ENCODE results near the gene MVK. TPM values are rescaled to one million over a fixed set of nuclear protein-coding genes. Genes with fewer than 3 reads are reported as not detected.

Gene MVK
- polyA plus RNA-seq, 1 donor (not counting 4 experiments of a cell fraction or from before 2014, with no cell fraction given): 26.7 TPM

- H3K4me3 ChIP-seq (ENCODE audit: control insufficient read depth in 2 of 3, extremely low read depth in 1 of 3, insufficient read depth in 2 of 3, low read depth in 1 of 3, low read length in 3 of 3): no peak overlapping the region
- DNase-seq (ENCODE audit: low read depth, low spot score) (no peak), FAIRE-seq (peak; percentile 29)
- H3K4me2 ChIP-seq (ENCODE audit: control insufficient read depth, extremely low read depth, insufficient read depth, low read depth, low read length): no peak overlapping the region
- H3K9me1 ChIP-seq (ENCODE audit: control insufficient read depth, extremely low read depth, insufficient read depth, low read length): peaks cover 5% of the 10 kb centered on the region
- H3K4me1 ChIP-seq (ENCODE audit: control insufficient read depth, extremely low read depth, insufficient read depth, low read length): peaks cover 15% of the 10 kb centered on the region
- no peak overlapping the region for H2AFZ ChIP-seq (ENCODE audit: control insufficient read depth, low read length)
- H3K27ac ChIP-seq (ENCODE audit: control insufficient read depth, insufficient read depth, low read length): no peak overlapping the region
- TF ChIP-seq EZH2 (IDR thresholded peaks at IDR 0.05; ENCODE audit: low read length) (no peak), CTCF (optimal IDR thresholded peaks at IDR 0.05 in 1 of 3, IDR thresholded peaks at IDR 0.05 in 1 of 3, conservative IDR thresholded peaks at IDR 0.05 in 1 of 3; ENCODE audit: extremely low read depth in 1 of 3, insufficient read depth in 2 of 3, low read length in 3 of 3) (no peak)
- H4K20me1 ChIP-seq (ENCODE audit: control insufficient read depth, extremely low read depth, insufficient read depth, low read length): peaks cover 10% of the 10 kb centered on the region
- no peaks in the 10 kb centered on the region for H3K27me3 ChIP-seq (ENCODE audit: control insufficient read depth, extremely low read depth, insufficient read depth, low read length)
- no peak overlapping the region for H3K9ac ChIP-seq (ENCODE audit: control insufficient read depth, extremely low read depth, insufficient read depth, low read length)
- H3K36me3 ChIP-seq (ENCODE audit: control insufficient read depth in 2 of 2, extremely low read depth in 1 of 2, insufficient read depth in 2 of 2, low read length in 2 of 2): peaks cover 25 to 52% of the 10 kb centered on the region in 2 experiments
- no peaks in the 10 kb centered on the region for H3K9me3 ChIP-seq (ENCODE audit: control insufficient read depth, low read depth, low read length)
- H3K79me2 ChIP-seq (ENCODE audit: control insufficient read depth, insufficient read depth, low read length): peaks cover 4% of the 10 kb centered on the region
- dilution Hi-C loops (cut with MboI; ENCODE audit: extremely low pct_ligation_motif_present, low sequenced_read_pairs): no loop called here
These were observed 10.1 kb downstream of the MVK start for GRCh38 chr12:109583733-109584132.

- DNase-seq (ENCODE audit: low read depth, low spot score): no peak
- peaks cover 3% of the 10 kb centered on the region for H3K9me1 ChIP-seq (ENCODE audit: control insufficient read depth, extremely low read depth, insufficient read depth, low read length)
- H3K36me3 ChIP-seq (ENCODE audit: control insufficient read depth in 2 of 2, extremely low read depth in 1 of 2, insufficient read depth in 2 of 2, low read length in 2 of 2): peaks cover 23 to 27% of the 10 kb centered on the region in 2 experiments
- peaks cover 3% of the 10 kb centered on the region for H3K79me2 ChIP-seq (ENCODE audit: control insufficient read depth, insufficient read depth, low read length)
- FAIRE-seq: no peak
- no peak overlapping the region for H2AFZ ChIP-seq (ENCODE audit: control insufficient read depth, low read length)
- no peak overlapping the region for H3K4me2 ChIP-seq (ENCODE audit: control insufficient read depth, extremely low read depth, insufficient read depth, low read depth, low read length)
- dilution Hi-C loops (cut with MboI; ENCODE audit: extremely low pct_ligation_motif_present, low sequenced_read_pairs): no loop called here
- H3K4me1 ChIP-seq (ENCODE audit: control insufficient read depth, extremely low read depth, insufficient read depth, low read length): peaks cover 11% of the 10 kb centered on the region
- H3K4me3 ChIP-seq (ENCODE audit: control insufficient read depth in 2 of 3, extremely low read depth in 1 of 3, insufficient read depth in 2 of 3, low read depth in 1 of 3, low read length in 3 of 3): no peak overlapping the region
- peaks cover 6% of the 10 kb centered on the region for H4K20me1 ChIP-seq (ENCODE audit: control insufficient read depth, extremely low read depth, insufficient read depth, low read length)
- no peak for TF ChIP-seq CTCF (optimal IDR thresholded peaks at IDR 0.05 in 1 of 3, IDR thresholded peaks at IDR 0.05 in 1 of 3, conservative IDR thresholded peaks at IDR 0.05 in 1 of 3; ENCODE audit: extremely low read depth in 1 of 3, insufficient read depth in 2 of 3, low read length in 3 of 3)
- no peak for TF ChIP-seq EZH2 (IDR thresholded peaks at IDR 0.05; ENCODE audit: low read length)
- no peaks in the 10 kb centered on the region for H3K9me3 ChIP-seq (ENCODE audit: control insufficient read depth, low read depth, low read length)
- H3K9ac ChIP-seq (ENCODE audit: control insufficient read depth, extremely low read depth, insufficient read depth, low read length): no peak overlapping the region
- H3K27ac ChIP-seq (ENCODE audit: control insufficient read depth, insufficient read depth, low read length): no peak overlapping the region
- H3K27me3 ChIP-seq (ENCODE audit: control insufficient read depth, extremely low read depth, insufficient read depth, low read length): no peaks in the 10 kb centered on the region
These were observed 13.0 kb downstream of the MVK start for GRCh38 chr12:109586385-109587296.
